Omental fat pad (tissue), 4 donors: Measurements from ENCODE around the gene LAIR1. TPM values are rescaled to one million over a fixed set of nuclear protein-coding genes. Genes with fewer than 3 reads are reported as not detected.
"Not testable (repeated sequence)": the region's sequence is repeated elsewhere in the genome, so short reads cannot be mapped to it uniquely, and the experiment has no call there.

ENCODE experiments used
- ATAC-seq: fragments of 150-250 bp; one replicate; pipeline ENCODE4 v1.9.1; 2016; ENCODE audit warnings: mild to moderate bottlenecking, moderate library complexity; ENCODE audit not compliant: low FRiP score
- DNase-seq: peaks from one replicate; pipeline ENCODE4 v3.0.0-alpha.2; 2019; ENCODE audit warnings: low spot score
- CTCF ChIP-seq, 3 donors: fragments of 450-650 bp; IDR thresholded peaks; one replicate each; pipeline ENCODE4 v1.5.1; 2016 to 2017; ENCODE audit warnings: antibody characterized with exemption in 3 of 3, mild to moderate bottlenecking in 3 of 3, moderate library complexity in 2 of 3
- total RNA-seq, 4 donors: library from RNA; depleted of rRNA; stranded (reverse); fragments of >200 nt; gene quantifications; one replicate each; pipeline ENCODE4 v1.1.0, GENCODE V29; 2016

LAIR1 gene
- total RNA-seq, 4 donors from 2014 or later = 24.3 to 82.5 (median 37.0) TPM

- no peak for ATAC-seq
Observed at GRCh38 chr19:54390942-54391577, 26.3 kb upstream of the LAIR1 start.

GRCh38 chr19:54389553-54389952 is 24.8 kb upstream of the LAIR1 start:
- no peak for ATAC-seq
- no peak for DNase-seq

More at GRCh38 chr19:54390942-54391577, 26.3 kb upstream of the LAIR1 start:
- no peak for TF ChIP-seq CTCF (IDR thresholded peaks at IDR 0.05)
- DNase-seq = no peak

GRCh38 chr19:54388802-54389139 is 24.0 kb upstream of the LAIR1 start:
- DNase-seq = no peak
- ATAC-seq = no peak
- no peak for TF ChIP-seq CTCF (IDR thresholded peaks at IDR 0.05)

More at GRCh38 chr19:54389553-54389952, 24.8 kb upstream of the LAIR1 start:
- no peak for TF ChIP-seq CTCF (IDR thresholded peaks at IDR 0.05)

- no peak for TF ChIP-seq CTCF (IDR thresholded peaks at IDR 0.05)
- ATAC-seq (no peak), DNase-seq (no peak)
Observed at GRCh38 chr19:54387991-54388801, 23.5 kb upstream of the LAIR1 start.

- ATAC-seq = no peak
- TF ChIP-seq CTCF (IDR thresholded peaks at IDR 0.05) = no peak
- no peak for DNase-seq
Observed at GRCh38 chr19:54383330-54383729, 18.6 kb upstream of the LAIR1 start.

- not testable (repeated sequence) for DNase-seq, ATAC-seq
Observed at GRCh38 chr19:54382041-54382440, 17.3 kb upstream of the LAIR1 start.

- no peak for TF ChIP-seq CTCF (IDR thresholded peaks at IDR 0.05)
- DNase-seq = no peak
- ATAC-seq = no peak
Observed at GRCh38 chr19:54380897-54381296, 16.2 kb upstream of the LAIR1 start.
